Uterus (tissue), 4 donors: ENCODE results near the gene POLR2J2. TPM values are rescaled to one million over a fixed set of nuclear protein-coding genes. Genes with fewer than 3 reads are reported as not detected.
"Not testable (repeated sequence)": the region's sequence is repeated elsewhere in the genome, so short reads cannot be mapped to it uniquely, and the experiment has no call there.

Experiments used
- DNase-seq, 2 donors: peaks; one replicate each; pipeline ENCODE4 v3.0.0-alpha.2; 2019 to 2020
- H3K27ac ChIP-seq, 2 donors: fragments of 200-600 bp; sonication (generic); 1 replicate in 1 of 2; 2 replicates in 1 of 2; pipeline ENCODE4 v1.5.1; 2016 to 2018
- H3K27me3 ChIP-seq, 2 donors: fragments of 200-600 bp; sonication (generic); one replicate each; pipeline ENCODE4 v1.5.1; 2018 to 2019; ENCODE audit warnings: control low read depth in 1 of 2
- H3K36me3 ChIP-seq, 2 donors: fragments of 200-600 bp; sonication (generic); one replicate each; pipeline ENCODE4 v1.5.1; 2019; ENCODE audit warnings: control low read depth in 1 of 2
- H3K4me1 ChIP-seq, 2 donors: fragments of 200-600 bp; sonication (generic); one replicate each; pipeline ENCODE4 v1.5.1; 2018 to 2019; ENCODE audit warnings: control low read depth in 1 of 2
- H3K4me3 ChIP-seq, 2 donors: fragments of 200-600 bp; sonication (generic); 1 replicate in 1 of 2; 2 replicates in 1 of 2; pipeline ENCODE4 v1.5.1; 2018 to 2019; ENCODE audit warnings: mild to moderate bottlenecking in 1 of 2
- H3K9me3 ChIP-seq, 2 donors: fragments of 200-600 bp; sonication (generic); one replicate each; pipeline ENCODE4 v1.5.1; 2019; ENCODE audit warnings: control low read depth in 1 of 2
- POLR2A ChIP-seq, 2 donors: fragments of 450-650 bp; IDR thresholded peaks; one replicate each; pipeline ENCODE4 v1.6.1; 2016; ENCODE audit warnings: antibody characterized with exemption in 2 of 2, mild to moderate bottlenecking in 1 of 2, moderate library complexity in 1 of 2
- intact Hi-C: fragments of 100-400 bp; cut with DNase I; formaldehyde crosslinking; loops from one replicate; pipeline ENCODE4 v1.15.1; 2023; ENCODE audit warnings: low total_unique reads
- total RNA-seq, 4 donors: library from RNA; depleted of rRNA in 3 of 4; stranded (reverse); fragments of >200 nt in 3 of 4; gene quantifications; one replicate each; pipeline versions ENCODE4 v1.1.0 to v1.2.4, GENCODE V29; 2014 to 2023
- donor health status: DM: yes; HTN: yes; CAD: no.

The POLR2J2 gene
- total RNA-seq: 10 to 100 TPM in 2 of 4 donors, 1 to 10 TPM in 2; 1.0 to 33.5 (median 7.5) TPM

- DNase-seq: peak in 1 of 2 donors; percentile 79
- peak within 1 kb of the TSS; percentile 29 to 36 for H3K4me3 ChIP-seq
- H3K27ac ChIP-seq, intact Hi-C loops, H3K27me3 ChIP-seq, H3K36me3 ChIP-seq, H3K9me3 ChIP-seq, H3K4me1 ChIP-seq: not testable (repeated sequence)
- peak in 1 of 2 donors; percentile 13 for TF ChIP-seq POLR2A (IDR thresholded peaks at IDR 0.05)
Measured at GRCh38 chr7:102671166-102671955, at the start of gene POLR2J2. Gene POLR2J2, minus strand, starts transcription at chr7:102671663. Its CDS starts 62 bp downstream, at chr7:102671601.

GRCh38 chr7:102718491-102718890 is 47.0 kb upstream of the POLR2J2 start:
- H3K27ac ChIP-seq, H3K9me3 ChIP-seq, intact Hi-C loops, H3K4me1 ChIP-seq, H3K4me3 ChIP-seq, DNase-seq, H3K36me3 ChIP-seq, H3K27me3 ChIP-seq: not testable (repeated sequence)

GRCh38 chr7:102715718-102716117 is 44.3 kb upstream of the POLR2J2 start:
- H3K27me3 ChIP-seq, H3K36me3 ChIP-seq, H3K4me1 ChIP-seq, H3K9me3 ChIP-seq, H3K27ac ChIP-seq, H3K4me3 ChIP-seq, intact Hi-C loops, DNase-seq: not testable (repeated sequence)

- DNase-seq, H3K27ac ChIP-seq, H3K4me1 ChIP-seq, intact Hi-C loops, H3K36me3 ChIP-seq, H3K27me3 ChIP-seq, H3K9me3 ChIP-seq, H3K4me3 ChIP-seq: not testable (repeated sequence)
Measured at GRCh38 chr7:102714774-102715522, 43.5 kb upstream of the POLR2J2 start.

DNA sequence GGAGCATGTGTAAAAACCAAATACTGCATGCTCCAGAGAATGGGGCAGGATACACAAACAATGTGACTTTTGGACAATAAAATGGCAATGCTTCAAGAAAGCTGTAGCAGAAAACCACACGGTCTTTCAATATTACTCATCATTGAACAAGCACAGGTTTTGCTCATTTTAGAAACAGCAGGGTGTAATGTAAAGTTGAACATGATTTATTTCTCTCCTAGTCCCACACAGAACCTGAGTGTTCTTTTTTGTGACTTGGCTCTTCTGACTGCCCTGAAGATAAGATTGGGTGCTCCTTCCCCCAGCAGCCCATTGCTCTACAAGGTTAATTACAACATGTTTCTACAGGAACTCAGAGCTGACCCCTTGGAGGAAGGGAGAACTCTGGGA is 42.2 kb upstream of the POLR2J2 start:
- H3K4me1 ChIP-seq, H3K27ac ChIP-seq, H3K9me3 ChIP-seq, DNase-seq, H3K4me3 ChIP-seq, H3K27me3 ChIP-seq, H3K36me3 ChIP-seq, intact Hi-C loops: not testable (repeated sequence)

DNA sequence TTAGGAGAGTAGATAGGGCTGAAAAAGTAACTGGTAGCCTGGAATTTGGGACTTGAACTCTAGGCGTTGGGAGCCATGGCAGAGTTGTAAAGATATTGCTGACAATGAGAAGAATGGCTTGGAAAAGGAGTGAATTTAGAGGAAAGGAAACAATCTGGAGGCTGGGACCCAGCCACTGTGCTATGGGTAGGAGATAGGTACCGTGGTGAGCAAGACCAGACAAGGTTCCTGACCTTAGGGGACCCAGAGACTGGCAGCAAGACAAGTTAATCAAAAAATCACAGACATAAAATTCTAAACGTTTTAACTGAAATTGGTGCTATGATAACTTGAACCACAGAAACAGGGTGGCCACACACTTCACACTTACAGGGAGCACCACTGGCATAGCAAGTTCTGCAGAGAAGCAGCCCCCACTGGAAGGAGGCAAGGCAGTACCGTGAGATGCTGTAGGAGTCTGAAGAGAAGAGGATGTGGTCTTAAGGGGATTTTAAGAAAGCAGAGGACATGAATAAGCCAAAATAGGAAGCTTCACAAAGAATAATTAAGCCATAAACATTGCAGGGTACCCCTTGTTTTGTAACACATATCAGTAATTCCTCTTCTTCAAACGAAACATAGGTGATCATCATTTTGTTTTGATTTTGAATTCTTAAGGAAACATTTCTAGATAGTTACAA is 41.7 kb upstream of the POLR2J2 start:
- H3K36me3 ChIP-seq, H3K4me1 ChIP-seq, intact Hi-C loops, DNase-seq, H3K27me3 ChIP-seq, H3K4me3 ChIP-seq, H3K27ac ChIP-seq, H3K9me3 ChIP-seq: not testable (repeated sequence)

- H3K27ac ChIP-seq, H3K4me1 ChIP-seq, H3K27me3 ChIP-seq, DNase-seq, intact Hi-C loops, H3K36me3 ChIP-seq, H3K9me3 ChIP-seq, H3K4me3 ChIP-seq: not testable (repeated sequence)
Measured at GRCh38 chr7:102698962-102699750, 27.7 kb upstream of the POLR2J2 start.

GRCh38 chr7:102697642-102698512 is 26.4 kb upstream of the POLR2J2 start:
- intact Hi-C loops, H3K9me3 ChIP-seq, H3K4me3 ChIP-seq, H3K27ac ChIP-seq, H3K36me3 ChIP-seq, DNase-seq, H3K4me1 ChIP-seq, H3K27me3 ChIP-seq: not testable (repeated sequence)

- H3K4me3 ChIP-seq, DNase-seq, intact Hi-C loops, H3K4me1 ChIP-seq, H3K9me3 ChIP-seq, H3K36me3 ChIP-seq, H3K27me3 ChIP-seq, H3K27ac ChIP-seq: not testable (repeated sequence)
Measured at GRCh38 chr7:102696009-102696408, 24.5 kb upstream of the POLR2J2 start.

DNA sequence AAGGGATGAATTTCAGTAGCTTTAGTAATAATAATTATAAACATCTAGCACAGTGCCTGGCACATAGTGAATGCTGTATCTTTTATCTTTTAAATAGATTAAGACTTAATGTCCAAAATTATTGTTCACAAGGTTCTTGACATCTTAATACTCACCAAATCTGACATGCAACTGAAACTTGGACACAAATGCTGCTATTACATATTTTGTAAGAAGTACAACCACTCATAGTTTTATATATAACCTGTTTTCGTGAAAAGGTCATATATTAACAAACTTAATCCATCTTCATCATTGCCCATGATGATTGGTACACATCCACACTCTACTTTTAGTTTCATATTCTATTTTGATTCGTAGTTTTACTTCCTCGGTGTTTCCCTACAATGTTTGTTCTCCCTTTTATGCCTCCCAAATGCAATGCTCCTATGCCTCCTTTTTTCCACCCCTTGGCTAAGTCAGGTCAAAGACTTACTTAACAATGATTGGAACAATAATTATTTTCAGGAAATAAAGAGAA is 23.6 kb upstream of the POLR2J2 start:
- DNase-seq, H3K4me3 ChIP-seq, H3K4me1 ChIP-seq, H3K27me3 ChIP-seq, H3K36me3 ChIP-seq, H3K9me3 ChIP-seq, intact Hi-C loops, H3K27ac ChIP-seq: not testable (repeated sequence)

- H3K4me1 ChIP-seq, H3K27me3 ChIP-seq, intact Hi-C loops, H3K9me3 ChIP-seq, H3K4me3 ChIP-seq, H3K27ac ChIP-seq, DNase-seq, H3K36me3 ChIP-seq: not testable (repeated sequence)
Measured at GRCh38 chr7:102694008-102694407, 22.5 kb upstream of the POLR2J2 start.
